Common myeloid progenitor, CD34-positive (primary cell): ENCODE data around the gene DHX9.
"Not testable (repeated sequence)": the region's sequence is repeated elsewhere in the genome, so short reads cannot be mapped to it uniquely, and the experiment has no call there.

Source experiments
- CTCF ChIA-PET: fragments of 350-600 bp; sonication (Branson Sonifier 250); formaldehyde crosslinking; loops from one replicate; lab custom pipeline; 2021; ENCODE audit warnings: antibody characterized with exemption; lab: Charles Lee
- POLR2A ChIA-PET: fragments of 350-600 bp; sonication (Branson Sonifier 250); formaldehyde crosslinking; loops from one replicate; lab custom pipeline; 2021; ENCODE audit warnings: antibody characterized with exemption; lab: Charles Lee
- DNase-seq, 3 donors: peaks; one replicate each; pipeline versions ENCODE4 v3.0.0 to v3.0.0-alpha.2; 2013
- H3K27ac ChIP-seq, 2 experiments: 1 replicate in 1 of 2; 2 replicates in 1 of 2; pipeline ENCODE4 v1.7.0; 2013; ENCODE audit warnings: inconsistent platforms in 2 of 2, low read length in 2 of 2, mild to moderate bottlenecking in 2 of 2, low read depth in 1 of 2, moderate library complexity in 1 of 2; ENCODE audit not compliant: severe bottlenecking in 2 of 2, insufficient read depth in 1 of 2, poor library complexity in 1 of 2
- H3K27me3 ChIP-seq, 5 experiments: replicated peaks in 2 of 5; 1 replicate in 3 of 5; 2 replicates in 2 of 5; pipeline versions ENCODE4 v1.6.1 to v1.7.0; 2013; ENCODE audit warnings: low read length in 4 of 5, mild to moderate bottlenecking in 2 of 5, moderate library complexity in 2 of 5, inconsistent platforms in 1 of 5; ENCODE audit not compliant: insufficient read depth in 5 of 5, control insufficient read depth in 4 of 5
- H3K36me3 ChIP-seq, 4 experiments: 1 replicate in 2 of 4; 2 replicates in 2 of 4; pipeline versions ENCODE4 v1.6.1 to v1.7.0; 2013; ENCODE audit warnings: low read length in 3 of 4, control low read depth in 1 of 4, mild to moderate bottlenecking in 1 of 4; ENCODE audit not compliant: control insufficient read depth in 4 of 4, insufficient read depth in 4 of 4
- H3K4me1 ChIP-seq, 4 experiments: 1 replicate in 3 of 4; 2 replicates in 1 of 4; pipeline versions ENCODE4 v1.6.1 to v1.7.1; 2013; ENCODE audit warnings: low read length in 3 of 4, mild to moderate bottlenecking in 3 of 4, control low read depth in 1 of 4, inconsistent platforms in 1 of 4, moderate library complexity in 1 of 4; ENCODE audit not compliant: control insufficient read depth in 4 of 4, insufficient read depth in 4 of 4; ENCODE audit errors: control extremely low read depth in 1 of 4
- H3K4me3 ChIP-seq, 7 experiments: 1 replicate in 4 of 7; 2 replicates in 3 of 7; pipeline versions ENCODE4 v1.5.1 to v1.7.0; 2013; ENCODE audit warnings: mild to moderate bottlenecking in 7 of 7, low read length in 6 of 7, moderate library complexity in 6 of 7, inconsistent platforms in 2 of 7, low read depth in 2 of 7, control low read depth in 1 of 7; ENCODE audit not compliant: insufficient read depth in 4 of 7, control insufficient read depth in 1 of 7; ENCODE audit errors: extremely low read depth in 1 of 7
- H3K9me3 ChIP-seq, 5 experiments: 1 replicate in 4 of 5; 2 replicates in 1 of 5; pipeline versions ENCODE4 v1.6.1 to v1.7.1; 2013; ENCODE audit warnings: low read length in 4 of 5, mild to moderate bottlenecking in 2 of 5, inconsistent platforms in 1 of 5, low read depth in 1 of 5, moderate library complexity in 1 of 5; ENCODE audit not compliant: control insufficient read depth in 4 of 5, insufficient read depth in 2 of 5; ENCODE audit errors: control extremely low read depth in 1 of 5
- WGBS: methylation state at CpG from one replicate; pipeline ENCODE4 v1.1.5; 2013; ENCODE audit not compliant: insufficient coverage; 5-methylcytosine and 5-hydroxymethylcytosine counted together

The DHX9 gene

DNA sequence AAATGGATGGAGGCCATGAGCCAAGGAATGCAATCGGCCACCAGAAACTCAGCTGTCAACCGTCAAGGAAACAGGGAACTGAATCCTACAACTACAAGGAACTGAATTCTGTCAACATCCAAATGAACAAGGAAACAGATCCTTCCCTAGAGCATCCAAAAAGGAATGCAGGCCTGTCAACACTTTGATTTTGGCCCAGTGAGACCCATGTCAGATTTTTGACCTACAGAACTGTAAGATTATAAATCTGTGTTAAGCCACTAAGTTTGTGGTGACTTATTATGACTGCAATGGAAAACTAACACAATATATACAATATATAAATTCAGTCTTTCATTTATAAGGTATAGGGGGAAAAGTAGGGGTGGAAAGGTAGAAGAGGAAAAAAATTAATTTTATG, 58.5 kb downstream of the DHX9 start:
- DNase-seq: no peak
- POLR2A ChIA-PET: no interaction called here
- Histone ChIP-seq H3K4me1 (no peaks in the 10 kb centered on the region), H3K27ac (no peak overlapping the region), H3K27me3 (no peaks in the 10 kb centered on the region), H3K4me3 (no peak overlapping the region), H3K9me3 (no peaks in the 10 kb centered on the region), H3K36me3 (no peaks in the 10 kb centered on the region)
- 100% methylated on average over 1 of the region's 2 CpGs for WGBS
- CTCF ChIA-PET: no interaction called here

DNA sequence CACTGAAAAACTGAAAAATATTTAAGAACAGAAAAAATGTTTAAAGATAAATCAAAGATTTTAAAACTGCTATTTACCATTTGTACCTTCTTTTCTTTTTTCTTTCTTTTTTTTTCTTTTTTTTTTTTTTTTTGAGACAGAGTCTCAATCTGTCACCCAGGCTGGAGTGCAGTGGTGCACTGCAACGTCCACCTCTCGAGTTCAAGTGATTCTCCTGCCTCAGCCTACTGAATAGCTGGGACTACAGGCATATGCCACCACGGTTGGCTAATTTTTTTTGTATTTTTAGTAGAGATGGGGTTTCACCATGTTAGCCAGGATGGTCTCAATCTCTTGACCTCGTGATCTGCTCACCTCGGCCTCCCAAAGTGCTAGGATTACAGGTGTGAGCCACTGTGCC, 62.8 kb downstream of the DHX9 start:
- H3K4me3 ChIP-seq, DNase-seq, H3K4me1 ChIP-seq, POLR2A ChIA-PET, H3K9me3 ChIP-seq, H3K36me3 ChIP-seq, CTCF ChIA-PET, H3K27me3 ChIP-seq, H3K27ac ChIP-seq: not testable (repeated sequence)
- 100% methylated on average over 2 of the region's 5 CpGs for WGBS

DNA sequence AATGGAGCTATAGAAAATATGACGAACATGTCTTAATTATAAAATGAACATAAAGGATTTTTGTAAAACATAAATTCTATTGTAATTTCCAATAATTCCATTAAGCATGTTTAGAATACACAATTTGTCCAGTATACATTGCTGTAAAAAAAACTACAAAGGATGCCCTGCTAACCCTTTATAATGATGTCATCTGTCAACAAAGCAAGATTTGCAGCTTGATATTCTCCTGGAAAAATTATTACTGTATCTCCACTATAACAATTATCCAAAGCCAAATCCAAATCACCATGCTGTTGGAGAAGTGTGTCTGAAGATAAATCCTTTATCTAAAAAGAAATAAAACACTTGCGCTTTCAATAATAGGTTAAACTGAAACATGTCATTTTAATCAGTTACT, 66.2 kb downstream of the DHX9 start:
- no peaks in the 10 kb centered on the region for H3K9me3 ChIP-seq
- H3K4me1 ChIP-seq: no peaks in the 10 kb centered on the region
- no peaks in the 10 kb centered on the region for H3K27me3 ChIP-seq
- no CpG with 5 or more reads among the region's 2 CpGs for WGBS
- H3K36me3 ChIP-seq: no peaks in the 10 kb centered on the region
- POLR2A ChIA-PET: no interaction called here
- no peak overlapping the region for H3K4me3 ChIP-seq
- CTCF ChIA-PET: no interaction called here
- DNase-seq: no peak
- H3K27ac ChIP-seq: no peak overlapping the region

DNA sequence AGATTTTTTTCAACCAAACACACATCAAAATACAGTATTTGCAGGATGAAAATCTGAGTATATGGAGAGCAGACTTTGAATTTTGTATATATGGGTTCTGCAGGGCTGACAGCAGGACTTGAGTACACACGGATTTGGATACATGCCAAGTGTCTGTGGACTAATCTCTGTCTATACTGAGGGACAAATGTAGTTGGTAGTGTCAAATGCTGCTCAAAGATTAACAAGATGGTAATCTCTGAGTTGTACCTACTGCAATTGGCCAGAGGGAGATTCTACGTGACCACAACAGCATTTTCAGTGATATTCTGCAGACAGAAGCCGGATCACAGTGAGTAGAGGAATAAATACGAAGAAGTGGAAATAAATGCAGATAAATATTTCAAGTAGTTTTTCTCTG, 70.4 kb downstream of the DHX9 start:
- no peak overlapping the region for H3K27ac ChIP-seq
- no peaks in the 10 kb centered on the region for H3K27me3 ChIP-seq
- 69% methylated on average over 4 of the region's 4 CpGs for WGBS

DNA sequence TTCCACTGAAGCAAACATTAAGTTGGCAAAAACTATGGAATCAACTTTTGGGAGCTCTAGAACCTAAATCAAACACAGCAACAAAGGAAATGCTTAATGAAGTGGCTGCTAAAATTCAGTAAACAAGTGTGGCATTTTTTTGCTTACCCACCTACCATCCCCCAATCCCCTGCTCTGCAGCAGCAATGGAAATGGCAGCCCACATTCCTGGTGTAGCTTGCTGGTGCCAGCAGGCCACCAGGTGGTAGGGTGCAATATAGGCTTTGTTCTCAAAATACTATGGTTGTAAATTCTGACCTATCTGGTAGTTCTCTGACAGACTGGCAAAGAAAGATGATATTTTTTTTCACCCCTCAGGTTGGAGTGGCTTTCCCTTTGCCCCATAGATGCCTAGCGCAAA, 71.0 kb downstream of the DHX9 start:
- no peaks in the 10 kb centered on the region for H3K4me1 ChIP-seq
- POLR2A ChIA-PET: no interaction called here
- H3K36me3 ChIP-seq: no peaks in the 10 kb centered on the region
- CTCF ChIA-PET: no interaction called here
- peaks cover 0 to 19% (median 0%) of the 10 kb centered on the region in 5 experiments for H3K9me3 ChIP-seq
- WGBS: 100% methylated on average over 1 of the region's 1 CpG
- H3K27me3 ChIP-seq: no peaks in the 10 kb centered on the region
- no peak overlapping the region for H3K27ac ChIP-seq
- no peak for DNase-seq
- H3K4me3 ChIP-seq: no peak overlapping the region

More for the DNA sequence above, 70.4 kb downstream of the DHX9 start:
- peak in 2 of 3 donors; percentile 15 to 36 for DNase-seq
- H3K9me3 ChIP-seq: peaks cover 0 to 19% (median 0%) of the 10 kb centered on the region in 5 experiments
- POLR2A ChIA-PET: no interaction called here
- CTCF ChIA-PET: no interaction called here
- no peaks in the 10 kb centered on the region for H3K4me1 ChIP-seq
- H3K36me3 ChIP-seq: no peaks in the 10 kb centered on the region
- no peak overlapping the region for H3K4me3 ChIP-seq

DNA sequence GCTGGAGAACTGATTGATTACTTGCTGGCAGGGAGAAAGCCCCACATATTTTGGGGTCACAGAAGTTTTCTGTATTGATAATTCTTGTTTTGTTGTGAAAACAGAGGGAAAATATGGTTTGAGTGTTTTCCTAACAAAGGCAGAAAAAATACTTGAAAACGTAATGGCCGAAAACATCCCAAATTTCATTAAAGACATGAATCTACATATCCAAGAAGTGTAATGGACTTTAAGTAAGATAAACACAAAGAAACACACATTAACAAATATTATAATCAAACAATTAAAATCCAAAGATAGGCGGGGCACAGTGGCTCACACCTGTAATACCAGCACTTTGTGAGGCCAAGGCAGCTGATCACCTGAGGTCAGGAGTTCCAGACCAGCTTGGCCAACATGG, 74.3 kb downstream of the DHX9 start:
- no peaks in the 10 kb centered on the region for H3K27me3 ChIP-seq
- no peaks in the 10 kb centered on the region for H3K36me3 ChIP-seq
- POLR2A ChIA-PET: no interaction called here
- CTCF ChIA-PET: no interaction called here
- H3K4me3 ChIP-seq: no peak overlapping the region
- no peak for DNase-seq
- H3K27ac ChIP-seq: no peak overlapping the region
- no peaks in the 10 kb centered on the region for H3K4me1 ChIP-seq
- peaks cover 0 to 19% (median 0%) of the 10 kb centered on the region in 5 experiments for H3K9me3 ChIP-seq
- 100% methylated on average over 1 of the region's 3 CpGs for WGBS

DNA sequence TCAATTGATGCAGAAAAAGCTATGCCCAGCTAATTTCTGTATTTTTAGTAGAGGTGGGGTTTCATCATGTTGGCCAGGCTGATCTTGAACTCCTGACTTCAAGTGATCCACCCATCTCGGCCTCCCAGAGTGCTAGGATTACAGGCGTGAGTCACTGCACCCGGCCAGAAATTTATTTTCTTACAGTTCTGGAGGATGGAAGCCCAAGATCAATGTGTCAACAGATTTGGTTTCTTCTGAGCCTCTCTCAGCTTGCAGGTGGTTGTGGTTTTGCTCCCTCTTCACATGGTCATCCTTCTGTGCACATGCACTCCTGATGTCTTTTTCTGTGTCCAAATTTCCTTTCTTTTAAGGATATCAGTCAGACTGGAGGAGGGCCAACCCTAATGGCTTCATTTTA, 78.2 kb downstream of the DHX9 start:
- WGBS: 92% methylated on average over 3 of the region's 3 CpGs

More for the DNA sequence above, 78.2 kb downstream of the DHX9 start:
- Histone ChIP-seq H3K36me3 (no peaks in the 10 kb centered on the region), H3K4me1 (no peaks in the 10 kb centered on the region), H3K27ac (no peak overlapping the region), H3K4me3 (no peak overlapping the region), H3K9me3 (peaks cover 0 to 6% (median 2%) of the 10 kb centered on the region in 5 experiments), H3K27me3 (no peaks in the 10 kb centered on the region)
- CTCF ChIA-PET: no interaction called here
- POLR2A ChIA-PET: no interaction called here
- DNase-seq: no peak
